D341Med (cell line): Measurements from ENCODE around the gene LRRC37A3.
"Not testable (repeated sequence)": the region's sequence is repeated elsewhere in the genome, so short reads cannot be mapped to it uniquely, and the experiment has no call there.

ENCODE experiments used
- DNase-seq: peaks from one replicate; pipeline ENCODE4 v3.0.0; 2012; ENCODE audit warnings: low spot score

The LRRC37A3 gene

DNA sequence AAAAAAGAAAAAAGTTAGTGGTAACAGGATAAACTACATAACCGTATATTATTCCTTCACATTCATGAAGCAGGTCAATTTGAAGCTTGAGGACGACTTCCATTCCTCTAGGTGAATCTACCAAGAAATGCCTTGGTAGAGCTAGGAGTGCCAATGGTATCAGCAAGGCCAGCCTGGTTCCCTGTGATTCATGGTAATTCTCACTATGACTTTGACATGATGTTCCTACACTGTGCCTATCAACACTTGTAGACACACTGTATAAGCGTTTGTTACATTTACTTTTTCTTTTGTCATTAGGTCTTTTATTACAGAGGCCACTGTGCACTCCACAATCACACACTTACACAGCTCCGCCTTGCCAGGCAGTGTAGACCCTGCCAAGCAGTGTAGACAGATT lies 7.2 kb upstream of the LRRC37A3 start:
- not testable (repeated sequence) for DNase-seq

DNA sequence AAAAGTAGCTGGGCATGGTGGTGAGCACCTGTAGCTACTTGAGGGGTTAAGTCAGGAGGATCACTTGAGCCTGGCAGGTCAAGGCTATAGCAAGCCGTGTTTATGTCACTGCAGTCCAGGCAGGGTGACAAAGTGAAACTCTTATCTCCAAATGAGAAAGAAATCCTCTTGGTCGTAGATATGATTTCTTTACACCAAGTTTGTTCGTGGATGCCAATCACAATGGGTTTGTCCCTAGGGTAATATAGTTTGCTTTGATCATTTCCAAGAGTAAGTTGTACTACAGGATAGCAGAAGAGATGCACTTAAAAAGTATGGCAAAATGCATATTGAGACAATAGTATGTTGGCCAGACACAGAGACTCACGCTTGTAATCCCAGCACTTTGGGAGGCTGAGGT lies 6.0 kb upstream of the LRRC37A3 start:
- DNase-seq: not testable (repeated sequence)

DNA sequence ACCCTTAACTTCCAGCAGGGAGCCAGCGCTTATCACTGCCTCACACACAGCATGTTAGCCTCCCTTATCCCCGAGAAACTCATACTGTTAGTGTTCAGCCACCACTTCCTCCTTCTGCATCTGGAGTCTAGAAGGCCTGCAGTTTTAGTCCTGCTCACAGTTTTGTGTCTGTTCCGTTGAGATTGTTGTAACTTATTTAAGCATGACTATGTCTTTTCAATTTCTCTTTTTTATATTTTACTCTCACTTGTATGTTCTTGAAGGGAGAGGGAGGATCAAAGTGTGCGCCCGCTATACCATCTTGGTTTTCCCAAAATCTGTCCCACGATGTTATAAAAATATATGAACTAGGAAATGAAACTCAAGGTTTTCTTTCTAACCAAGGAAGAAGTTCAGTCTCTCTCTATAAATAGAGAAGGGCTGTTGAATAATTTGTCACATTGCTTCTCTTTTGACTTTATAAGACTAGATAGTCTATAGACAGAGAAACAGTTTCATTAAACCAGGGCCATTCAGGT lies 3.8 kb upstream of the LRRC37A3 start:
- not testable (repeated sequence) for DNase-seq

DNA sequence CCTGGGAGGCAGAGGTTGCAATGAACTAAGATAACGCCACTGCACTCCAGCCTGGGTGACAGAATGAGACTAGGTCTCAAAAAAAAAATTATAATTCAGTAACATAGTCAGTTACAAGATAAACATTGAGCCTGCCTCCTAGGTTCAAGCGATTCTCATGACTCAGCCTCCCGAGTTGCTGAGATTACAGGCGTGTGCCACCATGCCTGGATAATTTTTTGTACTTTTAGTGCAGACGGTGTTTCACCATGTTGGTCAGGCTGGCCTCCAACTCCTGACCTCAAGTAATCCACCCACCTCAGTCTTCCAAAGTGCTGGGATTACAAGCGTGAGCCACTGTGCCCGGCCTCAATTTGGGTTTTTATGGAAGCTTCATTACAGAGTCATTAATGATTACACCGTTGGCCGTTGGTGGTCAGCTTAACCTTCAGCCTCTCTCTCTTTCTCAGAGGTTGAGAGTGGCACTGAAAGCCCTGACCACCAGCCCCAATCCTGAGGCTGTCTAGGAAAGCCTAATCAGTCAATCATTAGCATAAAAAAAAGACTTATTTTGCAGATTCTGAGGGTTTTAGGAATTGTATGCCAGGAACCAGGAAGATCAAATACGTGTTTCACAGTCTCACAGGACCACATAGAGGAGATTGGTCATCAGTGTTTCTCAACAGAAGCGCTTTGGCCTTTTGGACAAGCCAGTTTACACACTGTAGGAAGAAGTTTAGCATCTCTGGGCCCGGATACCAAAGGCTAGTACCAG lies 1.3 kb upstream of the LRRC37A3 start:
- DNase-seq: no peak

DNA sequence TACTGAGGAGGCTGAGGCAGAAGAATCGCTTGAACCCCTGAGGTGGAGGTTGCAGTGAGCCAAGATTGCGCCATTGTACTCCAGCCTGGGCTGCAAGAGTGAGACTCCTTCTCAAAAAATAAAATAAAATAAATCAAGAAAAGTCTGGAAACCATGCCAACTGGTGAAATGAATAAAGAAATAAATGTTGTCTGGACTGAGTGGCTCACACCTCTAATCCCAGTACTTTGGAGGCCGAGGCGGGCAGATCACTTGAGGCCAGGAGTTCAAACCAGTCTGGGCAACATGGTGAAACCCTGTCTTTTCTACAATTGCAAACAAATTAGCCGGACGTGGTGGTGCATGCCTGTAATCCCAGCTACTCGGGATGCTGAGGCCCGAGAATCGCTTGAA lies 744 bp upstream of the LRRC37A3 start:
- DNase-seq: no peak

DNA sequence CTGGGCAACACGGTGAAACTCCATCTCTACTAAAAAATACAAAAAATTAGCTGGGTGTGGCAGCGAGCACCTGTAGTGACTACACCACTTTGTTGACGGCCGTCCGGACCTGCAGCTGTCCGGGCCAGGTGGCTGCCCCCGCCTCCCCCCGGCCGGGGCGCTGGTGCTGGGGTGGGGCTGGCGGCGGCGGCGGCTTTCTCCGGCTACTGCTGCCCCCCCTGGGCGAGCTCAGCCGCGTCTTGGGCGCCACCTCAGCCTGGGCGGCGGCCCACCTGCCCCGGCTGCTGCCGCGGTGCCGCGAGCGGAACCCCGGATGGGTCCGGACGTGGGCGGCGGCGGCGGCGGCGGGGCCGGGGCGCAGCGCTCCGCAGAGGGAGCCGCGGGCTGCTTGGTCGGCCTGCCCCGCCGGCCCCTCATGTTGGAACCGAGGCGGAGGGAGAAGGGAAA lies 413 bp downstream of the LRRC37A3 start:
- peak; percentile 61 for DNase-seq

DNA sequence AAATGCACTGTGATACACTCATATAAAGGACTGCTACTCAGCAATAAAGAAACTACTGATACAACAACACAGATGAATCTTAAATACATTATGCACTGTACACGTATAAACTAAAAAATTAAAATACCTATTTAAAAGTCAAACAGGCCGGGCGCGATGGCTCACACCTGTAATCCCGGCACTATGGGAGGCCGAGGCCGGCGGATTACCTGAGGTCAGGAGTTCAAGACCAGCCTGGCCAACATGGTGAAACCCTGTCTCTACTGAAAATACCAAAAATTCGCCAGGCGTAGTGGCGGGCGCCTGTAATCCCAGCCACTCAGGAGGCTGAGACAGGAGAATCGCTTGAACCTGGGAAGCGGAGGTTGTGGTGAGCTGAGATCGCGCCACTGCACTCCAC lies 1.7 kb downstream of the LRRC37A3 start:
- DNase-seq: not testable (repeated sequence)

DNA sequence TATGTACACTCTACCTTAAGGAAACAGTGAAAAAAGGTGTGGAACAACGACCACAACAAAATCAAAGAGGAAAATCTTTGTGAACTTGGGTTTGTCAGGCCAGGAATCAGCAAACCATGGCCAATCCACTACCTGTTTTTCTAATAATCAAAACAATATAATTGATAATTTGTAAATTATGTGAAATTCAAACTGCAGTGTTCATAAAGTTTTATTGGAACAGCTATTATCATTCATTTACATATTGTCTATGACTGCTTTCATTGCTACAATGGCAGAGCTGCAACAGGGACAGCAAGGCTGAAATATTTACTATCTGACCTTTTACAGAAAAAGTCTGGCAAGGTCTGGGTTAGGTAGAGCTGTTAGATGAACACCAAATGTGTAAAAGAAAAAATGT lies 4.0 kb downstream of the LRRC37A3 start:
- DNase-seq: not testable (repeated sequence)

DNA sequence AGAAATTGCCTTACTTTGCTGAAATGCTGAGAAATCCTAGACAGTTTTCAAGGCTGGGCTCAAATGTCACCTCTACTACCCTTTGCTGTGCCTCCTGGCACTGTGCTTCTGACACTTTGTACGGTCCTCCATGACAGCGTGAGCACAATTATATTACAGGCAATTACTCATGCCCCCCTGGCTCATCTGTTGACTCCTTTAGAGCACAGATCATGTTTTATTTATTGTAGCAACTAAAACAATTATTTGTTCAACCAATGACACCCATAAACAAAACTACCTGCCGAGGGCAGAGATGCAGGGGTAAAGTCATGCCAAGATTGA lies 9.1 kb downstream of the LRRC37A3 start:
- not testable (repeated sequence) for DNase-seq

DNA sequence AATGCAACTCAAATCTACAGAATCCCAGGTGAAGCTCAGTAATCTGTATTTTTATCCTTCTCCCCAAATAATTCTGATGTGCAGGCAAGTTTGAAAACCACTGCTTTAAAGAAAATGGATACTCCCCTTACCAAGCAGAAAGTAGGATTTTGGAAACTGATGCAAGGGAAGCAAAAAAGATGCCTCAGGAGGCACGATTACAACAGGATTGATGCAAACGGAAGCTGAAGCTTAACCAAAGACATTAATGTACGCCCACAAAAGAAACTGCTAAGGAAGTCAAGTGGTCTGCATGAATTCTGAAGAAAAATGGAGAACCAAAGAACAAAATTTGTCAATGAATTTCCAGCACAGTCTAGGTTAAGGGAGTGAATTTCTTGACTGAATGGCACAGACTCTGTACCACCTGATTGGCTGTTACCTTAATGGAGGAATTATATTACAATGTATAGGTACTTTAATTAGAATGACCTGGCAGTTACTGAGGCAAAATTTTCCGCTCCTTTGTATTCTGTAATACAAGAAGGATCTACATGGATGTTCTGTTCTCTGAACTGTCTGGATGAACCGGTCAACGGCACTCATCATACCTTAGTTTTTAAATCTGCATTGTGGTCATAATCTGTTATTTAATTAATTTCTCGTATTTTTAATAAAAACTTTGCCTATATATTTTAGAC lies 9.6 kb downstream of the LRRC37A3 start:
- DNase-seq: not testable (repeated sequence)

DNA sequence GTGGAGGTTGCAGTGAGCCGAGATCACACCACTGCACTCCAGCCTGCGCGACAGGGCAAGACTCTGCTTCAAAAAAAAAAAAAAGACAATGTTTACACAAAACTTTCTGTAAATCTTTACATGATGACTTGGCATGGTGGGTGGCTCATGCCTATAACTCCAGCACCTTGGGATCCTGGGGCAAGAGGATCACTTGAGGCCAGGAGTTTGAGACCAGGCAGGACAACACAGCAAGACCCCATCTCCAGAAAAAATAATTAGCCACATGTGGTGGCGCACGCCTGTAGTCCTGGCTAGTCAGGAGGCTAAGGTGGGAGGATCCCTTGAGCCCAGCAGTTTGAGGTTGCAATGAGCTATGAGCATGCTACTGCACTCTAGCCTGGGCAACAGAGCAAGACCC lies 15.2 kb downstream of the LRRC37A3 start:
- DNase-seq: not testable (repeated sequence)

DNA sequence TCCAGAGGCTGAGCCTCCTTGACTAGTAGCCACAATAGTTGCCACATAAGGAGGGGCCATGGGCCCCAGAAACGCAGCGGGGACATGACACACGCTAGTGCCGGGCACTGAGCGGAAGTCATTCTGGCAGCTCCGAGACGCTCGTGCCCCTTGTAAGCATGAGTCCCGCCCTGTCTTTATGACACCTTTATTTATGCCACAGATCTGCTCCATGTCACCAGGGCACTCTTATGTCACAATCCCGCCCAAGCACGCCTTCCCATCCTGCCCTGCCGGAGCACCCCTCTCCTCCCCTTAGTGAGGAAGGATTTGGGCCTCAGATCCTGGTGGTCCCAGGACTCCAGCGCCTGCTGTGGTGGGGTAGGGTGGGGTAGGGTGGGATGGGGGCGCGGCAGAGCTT lies 22.1 kb downstream of the LRRC37A3 start:
- not testable (repeated sequence) for DNase-seq

DNA sequence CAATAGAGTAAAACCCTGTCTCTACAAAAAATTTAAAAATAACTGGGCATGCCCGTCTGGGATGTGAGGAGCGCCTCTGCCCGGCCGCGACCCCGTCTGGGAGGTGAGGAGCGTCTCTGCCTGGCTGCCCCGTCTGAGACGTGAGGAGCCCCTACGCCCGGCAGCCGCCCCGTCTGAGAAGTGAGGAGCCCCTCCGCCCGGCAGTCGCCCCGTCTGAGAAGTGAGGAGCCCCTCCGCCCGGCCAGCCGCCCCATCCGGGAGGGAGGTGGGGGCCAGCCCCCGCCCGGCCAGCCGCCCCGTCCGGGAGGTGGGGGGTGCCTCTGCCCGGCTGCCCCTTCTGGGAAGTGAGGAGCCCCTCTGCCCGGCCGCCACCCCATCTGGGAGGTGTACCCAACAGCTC lies 45.1 kb downstream of the LRRC37A3 start:
- not testable (repeated sequence) for DNase-seq

DNA sequence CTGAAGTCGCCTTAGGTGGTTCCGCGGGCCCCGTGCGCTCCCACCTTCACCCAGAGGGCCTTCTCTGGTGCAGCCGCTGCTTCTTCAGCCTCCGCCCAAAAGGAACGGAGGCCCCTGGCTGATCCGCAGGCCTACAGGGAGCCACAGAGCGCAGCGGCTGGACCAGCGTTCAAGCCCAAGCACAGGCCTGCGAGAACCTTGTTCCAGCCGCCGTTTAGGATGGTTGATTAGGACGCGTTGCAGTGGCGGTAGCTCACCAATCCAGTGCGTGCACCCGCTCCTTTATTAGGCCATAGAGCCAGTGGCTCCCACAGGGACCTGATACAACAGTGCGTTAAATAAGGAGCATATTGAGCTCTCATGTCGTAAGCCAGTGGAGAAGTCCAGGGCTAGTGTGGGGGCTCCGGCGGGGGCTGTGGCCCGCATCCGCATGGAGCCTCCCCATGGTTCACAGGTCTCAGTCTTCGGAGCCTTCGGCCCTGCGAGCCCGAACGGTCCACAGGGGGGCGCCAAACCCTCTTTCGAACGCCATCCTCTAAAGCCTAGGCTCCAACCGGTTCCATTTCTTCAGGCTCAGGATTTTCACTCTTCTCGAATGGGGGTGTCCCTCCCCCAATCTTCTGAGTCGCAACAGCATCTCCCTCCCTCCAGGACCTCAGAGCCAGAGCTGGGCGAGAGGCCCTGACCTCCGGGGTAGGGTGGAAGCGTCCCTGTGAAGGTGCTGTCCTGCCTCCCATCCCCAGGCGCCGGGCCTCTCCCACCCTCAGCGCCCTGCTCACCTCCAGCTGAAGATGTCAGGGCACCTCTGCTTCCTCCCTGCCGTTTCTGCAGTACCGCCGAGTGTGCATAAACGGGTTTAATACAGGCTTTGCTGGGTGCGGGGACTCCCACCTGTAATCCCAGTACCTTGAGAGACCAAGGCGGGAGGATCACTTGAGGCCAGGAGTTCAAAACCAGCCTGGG lies 71.5 kb downstream of the LRRC37A3 start:
- DNase-seq: peak; percentile 79

DNA sequence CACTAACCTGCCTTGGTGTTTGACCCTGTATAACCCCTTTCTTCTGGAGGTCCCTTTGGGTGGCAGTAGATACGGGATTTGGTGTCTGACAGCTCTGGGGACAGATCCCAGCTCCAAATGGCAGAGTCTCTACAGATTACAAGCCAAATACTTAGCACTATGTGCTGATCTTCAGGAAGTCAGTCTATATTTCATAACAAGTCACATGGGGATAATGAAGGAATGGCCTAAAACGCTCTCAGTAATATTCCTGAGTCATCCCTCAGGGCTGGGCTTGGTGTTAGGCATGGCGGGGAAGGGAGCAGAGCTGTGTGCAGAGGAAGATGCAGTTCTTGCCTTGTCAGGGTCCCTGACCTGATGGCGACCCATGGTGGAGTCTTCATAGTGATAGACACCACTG lies 72.4 kb downstream of the LRRC37A3 start:
- DNase-seq: not testable (repeated sequence)

DNA sequence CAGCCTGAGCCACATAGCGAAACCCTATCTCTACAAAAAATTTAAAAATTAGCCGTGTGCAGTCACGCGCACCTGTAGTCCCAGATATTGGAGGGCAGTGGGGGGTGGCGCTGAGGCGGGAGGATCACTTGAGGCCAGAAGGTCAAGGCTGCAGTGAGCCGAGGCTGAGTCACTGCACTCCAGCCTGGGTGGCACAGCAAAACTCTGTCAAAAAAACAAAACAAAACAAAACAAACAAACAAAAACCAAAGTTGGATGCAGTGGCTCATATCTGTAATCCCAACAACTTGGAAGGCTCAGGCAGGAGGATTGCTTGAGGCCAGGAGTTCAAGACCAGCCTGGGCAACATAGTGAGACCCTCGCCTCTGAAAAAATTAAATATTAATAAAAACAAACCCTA lies 75.4 kb downstream of the LRRC37A3 start:
- not testable (repeated sequence) for DNase-seq

DNA sequence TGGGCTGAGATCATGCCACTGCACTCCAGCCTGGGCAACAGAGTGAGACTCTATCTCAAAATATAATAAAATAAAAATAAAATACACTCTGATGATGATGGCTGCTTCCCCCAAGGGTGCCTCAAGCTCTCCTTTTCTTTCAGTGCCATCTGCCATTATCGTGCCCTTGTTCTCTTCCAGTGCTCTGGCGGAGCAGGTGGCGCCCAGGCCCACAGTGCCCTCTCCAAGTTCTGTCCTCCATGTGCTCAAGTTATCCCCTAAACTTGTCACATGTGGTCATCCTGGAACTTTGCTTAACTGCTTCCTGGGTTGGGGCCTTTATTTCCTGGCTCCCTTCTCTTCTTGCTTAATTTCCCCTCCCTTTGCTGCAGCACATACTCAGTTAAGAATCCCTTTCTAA lies 76.4 kb downstream of the LRRC37A3 start:
- DNase-seq: not testable (repeated sequence)

DNA sequence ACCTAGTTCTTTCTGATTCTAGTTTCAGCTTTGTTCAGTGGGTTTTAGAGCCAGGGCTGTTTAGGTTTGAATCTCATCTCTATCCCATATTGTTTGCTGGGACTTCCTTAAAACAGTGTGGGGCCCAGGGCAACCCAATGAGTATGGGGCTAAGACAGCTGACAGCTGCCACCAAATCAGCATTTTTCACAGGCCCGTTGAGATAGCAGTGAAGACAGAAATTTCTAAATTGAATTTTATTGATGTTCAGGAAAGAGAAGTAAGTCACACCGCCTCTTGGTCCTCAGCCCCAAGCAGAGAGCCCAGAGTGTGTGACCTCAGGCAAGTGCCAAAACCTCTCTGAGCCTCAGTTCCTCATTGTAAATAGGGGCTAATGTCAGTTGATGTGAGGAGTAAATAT lies 78.3 kb downstream of the LRRC37A3 start:
- not testable (repeated sequence) for DNase-seq

DNA sequence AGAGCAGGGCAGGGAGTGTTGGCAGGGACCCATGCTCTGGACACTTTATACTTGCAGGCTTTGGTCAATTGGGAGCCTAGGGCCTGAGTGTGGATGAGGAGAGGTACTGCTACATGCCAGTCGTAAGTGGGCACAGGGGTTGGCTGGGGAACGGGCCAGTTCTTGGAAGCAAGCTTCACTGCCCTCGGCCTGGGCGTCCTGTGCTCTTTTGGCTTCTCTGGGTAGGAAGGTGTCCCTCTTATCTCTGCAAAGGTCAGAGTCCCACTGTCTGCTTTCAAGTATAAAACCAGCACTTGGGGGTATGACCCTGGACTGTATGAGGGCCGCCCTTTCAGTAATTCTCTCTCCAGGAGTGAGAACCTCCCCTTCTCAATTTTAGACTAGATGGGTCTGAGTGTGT lies 80.8 kb downstream of the LRRC37A3 start:
- DNase-seq: not testable (repeated sequence)

DNA sequence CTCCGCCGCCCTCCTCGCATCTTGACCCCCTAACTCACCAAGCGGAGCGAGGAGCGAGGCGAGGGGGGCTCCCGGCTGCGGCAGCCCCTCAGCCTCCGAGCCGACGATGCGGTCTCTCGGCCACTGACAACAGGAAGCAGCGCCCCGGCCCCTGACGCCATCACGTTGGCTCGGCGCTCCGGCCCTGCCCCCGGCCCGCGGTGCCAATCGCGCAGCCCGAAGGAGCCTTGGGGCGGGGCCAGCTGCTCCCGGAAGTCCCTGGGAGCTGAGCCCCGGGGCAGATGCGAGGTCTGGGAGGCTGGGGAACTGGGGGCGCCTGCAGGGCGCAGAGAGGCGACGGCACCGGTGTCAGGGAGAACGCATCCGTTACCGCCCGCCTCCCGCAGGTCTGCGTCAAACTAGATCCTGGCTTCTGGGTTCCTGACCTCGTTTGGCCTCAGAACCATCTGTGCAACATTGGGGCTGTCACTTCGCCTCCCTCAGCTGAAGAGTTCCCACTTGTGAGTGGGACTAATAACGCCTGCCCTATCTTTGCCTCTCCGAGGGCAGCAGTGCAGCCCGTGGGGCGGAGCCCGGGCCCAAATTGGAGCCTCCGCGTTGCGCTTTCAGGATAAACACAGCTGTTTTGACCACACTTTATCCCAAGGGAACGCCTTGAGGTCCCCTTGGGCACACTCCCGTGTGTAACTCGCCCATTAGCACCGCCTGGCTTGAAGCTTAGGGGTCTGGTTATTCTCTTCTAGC lies 82.1 kb downstream of the LRRC37A3 start:
- peak; percentile 94 for DNase-seq

DNA sequence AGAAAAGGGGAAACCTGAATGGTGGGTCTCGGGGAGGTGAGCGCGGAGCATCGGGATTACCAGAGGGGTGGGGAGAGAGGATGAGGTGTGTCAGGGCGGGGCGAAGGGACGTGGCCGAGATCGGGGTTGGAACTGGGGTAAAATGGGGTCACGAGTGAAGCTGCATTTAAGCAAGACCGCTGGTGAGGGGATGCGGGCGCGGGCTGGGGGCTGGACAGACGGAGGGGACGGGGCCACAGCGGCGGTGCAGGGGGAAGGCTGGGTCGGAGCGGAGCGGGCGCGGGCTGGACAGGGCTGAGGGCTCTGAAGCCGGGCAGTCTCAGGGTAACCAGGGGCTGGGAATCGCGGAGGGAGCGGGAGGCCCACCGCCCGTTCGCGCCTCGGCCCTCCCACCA lies 82.7 kb downstream of the LRRC37A3 start:
- not testable (repeated sequence) for DNase-seq
